ENCODE data around the gene ALKBH5. TPM values are rescaled to one million over a fixed set of nuclear protein-coding genes. Genes with fewer than 3 reads are reported as not detected.

ALKBH5 gene
- total and polyA plus RNA-seq, 10 of the 15 experiments (the other 5 are each of a cell fraction or from before 2014, with no cell fraction given) = 13.7 to 99.9 (median 52.4) TPM

DNA sequence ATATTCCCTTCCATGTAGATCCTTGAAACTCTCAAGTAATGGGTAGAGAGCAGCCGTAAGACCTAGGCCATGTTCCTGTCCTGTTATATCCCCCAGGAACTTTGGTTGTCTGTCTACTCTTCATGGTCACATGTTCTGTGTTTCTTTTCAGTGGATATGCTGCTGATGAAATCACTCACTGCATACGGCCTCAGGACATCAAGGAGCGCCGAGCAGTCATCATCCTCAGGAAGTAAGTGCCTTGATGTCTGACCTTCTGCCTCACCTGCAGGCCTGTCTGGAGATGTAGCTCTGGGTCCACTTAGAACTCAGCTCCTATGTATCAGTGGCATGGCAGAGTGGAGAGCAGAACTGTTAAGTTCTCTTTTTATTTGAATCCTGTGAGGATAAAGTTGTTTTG lies 11.2 kb downstream of the ALKBH5 start:
- Histone ChIP-seq H3K9ac (ENCODE audit: control insufficient read depth, insufficient read depth, low read length) (no peak overlapping the region), H3K36me3 (ENCODE audit: control insufficient read depth in 2 of 2, insufficient read depth in 2 of 2, low read length in 1 of 2) (peaks cover 30 to 49% of the 10 kb centered on the region in 2 experiments), H4K20me1 (ENCODE audit: control insufficient read depth, insufficient read depth) (peaks cover 13% of the 10 kb centered on the region), H3K9me3 (replicated peaks; ENCODE audit: control insufficient read depth, insufficient read depth, low read length) (no peaks in the 10 kb centered on the region), H3K79me2 (ENCODE audit: control insufficient read depth, insufficient read depth, low read length) (peaks cover 58% of the 10 kb centered on the region), H2AFZ (ENCODE audit: control insufficient read depth, low read depth, low read length) (no peak overlapping the region), H3K27me3 (replicated peaks in 1 of 2; ENCODE audit: control insufficient read depth in 2 of 2, insufficient read depth in 2 of 2, low read length in 1 of 2) (no peaks in the 10 kb centered on the region), H3K4me3 (no peak overlapping the region), H3K27ac (ENCODE audit: control insufficient read depth, insufficient read depth) (no peak overlapping the region), H3K4me2 (ENCODE audit: control insufficient read depth, insufficient read depth) (no peak overlapping the region), H3K4me1 (ENCODE audit: control insufficient read depth, insufficient read depth, low read length) (no peaks in the 10 kb centered on the region)
- SMC1A ChIA-PET (ENCODE audit: uncharacterized antibody, unreplicated experiment) = no interaction called here
- POLR2A ChIA-PET = no interaction called here
- no TSS peak for BruUV-seq (replicated peaks)
- DNase-seq (ENCODE audit: low read depth, low spot score) = no peak
- TF ChIP-seq, protein P1, sequence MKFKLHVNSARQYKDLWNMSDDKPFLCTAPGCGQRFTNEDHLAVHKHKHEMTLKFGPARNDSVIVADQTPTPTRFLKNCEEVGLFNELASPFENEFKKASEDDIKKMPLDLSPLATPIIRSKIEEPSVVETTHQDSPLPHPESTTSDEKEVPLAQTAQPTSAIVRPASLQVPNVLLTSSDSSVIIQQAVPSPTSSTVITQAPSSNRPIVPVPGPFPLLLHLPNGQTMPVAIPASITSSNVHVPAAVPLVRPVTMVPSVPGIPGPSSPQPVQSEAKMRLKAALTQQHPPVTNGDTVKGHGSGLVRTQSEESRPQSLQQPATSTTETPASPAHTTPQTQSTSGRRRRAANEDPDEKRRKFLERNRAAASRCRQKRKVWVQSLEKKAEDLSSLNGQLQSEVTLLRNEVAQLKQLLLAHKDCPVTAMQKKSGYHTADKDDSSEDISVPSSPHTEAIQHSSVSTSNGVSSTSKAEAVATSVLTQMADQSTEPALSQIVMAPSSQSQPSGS (IDR thresholded peaks at IDR 0.05; ENCODE audit: low read length) = no peak
- TF ChIP-seq ZNF274 (IDR thresholded peaks at IDR 0.05; ENCODE audit: insufficient read depth, insufficient read length) (no peak), ZNF384 (IDR thresholded peaks at IDR 0.05; ENCODE audit: borderline replicate concordance, low read depth, low read length) (no peak), JUNB (IDR thresholded peaks at IDR 0.05) (no peak), SKIL (IDR thresholded peaks at IDR 0.05; ENCODE audit: low read depth, poor library complexity, severe bottlenecking) (no peak), SMARCA5 (IDR thresholded peaks at IDR 0.05) (no peak), SMAD5 (IDR thresholded peaks at IDR 0.05; ENCODE audit: low read depth) (no peak)
- no peak for FAIRE-seq
- ATAC-seq = no peak
- intact Hi-C loops (cut with micrococcal nuclease; ENCODE audit: unreplicated experiment) = no loop called here
- RAD21 ChIA-PET (ENCODE audit: unreplicated experiment) = no interaction called here
- in situ Hi-C loops (cut with MboI) = no loop called here
- 97% methylated on average over 4 of the region's 4 CpGs for WGBS (ENCODE audit: insufficient coverage, insufficient replicate concordance, low lambda C conversion rate, missing lambda C conversion rate)
- CTCF ChIA-PET = no interaction called here

All from GM12878 (cell line).